Activated naive CD8-positive, alpha-beta T cell treated with anti-CD3 and anti-CD28 coated beads, Interleukin-2, amount 50 U/mL, for 16 hours (primary cell): ENCODE data around the gene COG4.
A peak's percentile ranks its signal among the peaks of the same experiment; 100 is the strongest.
"Not testable (repeated sequence)": the region's sequence is repeated elsewhere in the genome, so short reads cannot be mapped to it uniquely, and the experiment has no call there.

Experiments used
- DNase-seq: peaks from one replicate; pipeline ENCODE4 v3.0.0-alpha.2; 2020; ENCODE audit warnings: low read depth, low spot score

The COG4 gene

DNA sequence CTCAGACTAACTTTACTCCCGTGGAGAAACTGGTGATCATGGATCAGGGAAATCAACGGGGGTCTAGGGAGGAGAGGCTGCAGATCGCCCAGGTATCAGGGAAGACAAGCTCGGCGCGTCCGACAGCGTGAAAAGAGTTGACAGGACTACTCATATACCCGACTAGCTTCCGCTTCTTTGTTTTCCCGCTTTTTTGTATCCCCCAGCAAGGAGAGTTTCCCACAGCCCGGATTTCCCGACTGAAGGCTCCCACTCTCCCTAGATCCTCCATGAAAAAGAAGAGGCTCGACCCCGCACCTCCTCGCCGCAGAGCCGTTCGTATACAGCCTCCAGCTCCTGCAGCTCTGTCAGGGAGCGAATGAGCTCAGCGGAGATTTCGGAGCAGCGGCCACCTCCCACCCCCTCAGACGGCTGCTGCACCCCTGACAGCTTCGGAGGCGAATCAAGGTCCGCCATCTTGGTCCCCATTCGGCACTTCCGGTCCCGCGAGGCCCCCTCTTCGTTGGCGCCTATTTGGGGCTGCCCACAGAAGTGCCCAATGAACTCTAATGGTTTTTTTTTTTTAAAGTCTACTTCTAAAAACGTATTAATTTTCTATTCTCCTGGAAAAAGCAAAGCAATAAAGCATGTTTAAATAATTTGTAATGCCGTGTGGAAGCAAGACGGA is at the start of gene COG4:
Gene COG4, minus strand, starts transcription at position 479 of the 667 bp plus-strand sequence. Its CDS starts 11 bp downstream, at position 468.
- DNase-seq, result peak; percentile 84

DNA sequence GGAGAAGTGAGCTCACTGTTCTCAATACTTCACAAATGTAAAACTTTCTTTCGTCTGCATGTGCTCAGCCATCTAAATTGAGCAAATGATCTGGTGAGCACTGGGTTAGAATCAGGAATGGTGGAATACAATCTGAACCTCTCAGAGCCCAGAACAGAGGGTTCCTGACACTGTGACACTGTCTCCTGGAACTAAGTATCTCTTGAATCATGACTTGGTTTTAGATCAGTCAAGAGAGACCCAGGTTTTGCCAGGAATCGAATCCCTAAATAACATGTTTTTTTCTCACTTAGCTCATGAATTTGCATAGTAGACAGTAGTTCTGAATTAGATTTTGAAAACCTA is 49.5 kb upstream of the COG4 start:
- DNase-seq, result no peak

GRCh38 chr16:70572050-70572925 is 48.9 kb upstream of the COG4 start:
- no peak for DNase-seq

DNA sequence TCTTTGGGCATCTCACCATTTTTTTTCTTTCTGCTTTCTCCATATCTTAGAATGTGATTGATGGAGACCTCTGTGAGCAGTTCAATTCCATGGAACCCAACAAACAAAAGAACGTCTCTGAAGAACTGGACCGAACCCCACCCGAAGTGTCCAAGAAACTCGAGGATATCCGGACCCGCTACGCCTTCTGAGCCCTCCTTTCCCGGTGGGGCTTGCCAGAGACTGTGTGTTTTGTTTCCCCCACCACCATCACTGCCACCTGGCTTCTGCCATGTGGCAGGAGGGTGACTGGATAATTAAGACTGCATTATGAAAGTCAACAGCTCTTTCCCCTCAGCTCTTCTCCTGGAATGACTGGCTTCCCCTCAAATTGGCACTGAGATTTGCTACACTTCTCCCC is 48.3 kb upstream of the COG4 start:
- no peak for DNase-seq

GRCh38 chr16:70570967-70571570 is 47.7 kb upstream of the COG4 start:
- DNase-seq, result no peak

DNA sequence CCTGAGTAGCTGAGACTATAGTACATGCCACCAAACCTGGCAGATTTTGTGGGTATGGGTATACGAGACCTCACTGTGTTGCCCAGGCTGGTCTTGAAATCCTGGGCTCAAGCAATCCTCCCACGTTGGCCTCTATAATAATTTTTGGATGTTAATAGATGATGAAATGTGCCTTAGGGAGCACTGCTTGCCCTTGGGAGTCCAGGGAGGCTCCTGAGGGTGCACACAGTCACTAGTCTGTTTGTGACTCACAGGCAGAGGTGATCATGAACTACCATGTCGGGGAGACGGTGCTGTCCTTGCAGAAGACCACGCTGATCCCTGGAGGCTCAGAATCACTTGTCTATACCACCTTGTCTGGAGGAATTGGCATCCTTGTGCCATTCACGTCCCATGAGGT is 46.4 kb upstream of the COG4 start:
- DNase-seq, result no peak

GRCh38 chr16:70568601-70569237 is 45.4 kb upstream of the COG4 start:
- no peak for DNase-seq

- no peak for DNase-seq
These were observed 41.7 kb upstream of the COG4 start for GRCh38 chr16:70565053-70565452.

- DNase-seq, result no peak
These were observed 40.3 kb upstream of the COG4 start for GRCh38 chr16:70563636-70564035.

DNA sequence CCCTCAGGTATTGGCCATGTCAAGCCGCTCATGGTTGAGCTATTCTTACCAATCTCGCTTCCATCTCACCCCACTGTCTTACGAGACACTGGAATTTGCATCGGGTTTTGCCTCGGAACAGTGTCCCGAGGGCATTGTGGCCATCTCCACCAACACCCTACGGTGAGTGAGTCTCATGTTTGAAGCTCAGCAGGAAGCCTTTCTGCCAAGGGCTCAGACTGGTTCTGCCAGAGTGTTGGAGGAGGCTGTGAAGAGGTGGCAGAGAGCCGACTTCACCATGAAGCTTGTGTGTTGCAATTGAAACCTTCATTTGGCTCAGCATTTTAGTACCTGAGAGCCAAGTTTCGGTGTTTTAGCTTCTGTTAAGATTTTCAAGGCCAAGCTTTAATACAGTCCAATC is 38.3 kb upstream of the COG4 start:
- DNase-seq, result no peak

GRCh38 chr16:70556063-70556462 is 32.7 kb upstream of the COG4 start:
- DNase-seq, result no peak

DNA sequence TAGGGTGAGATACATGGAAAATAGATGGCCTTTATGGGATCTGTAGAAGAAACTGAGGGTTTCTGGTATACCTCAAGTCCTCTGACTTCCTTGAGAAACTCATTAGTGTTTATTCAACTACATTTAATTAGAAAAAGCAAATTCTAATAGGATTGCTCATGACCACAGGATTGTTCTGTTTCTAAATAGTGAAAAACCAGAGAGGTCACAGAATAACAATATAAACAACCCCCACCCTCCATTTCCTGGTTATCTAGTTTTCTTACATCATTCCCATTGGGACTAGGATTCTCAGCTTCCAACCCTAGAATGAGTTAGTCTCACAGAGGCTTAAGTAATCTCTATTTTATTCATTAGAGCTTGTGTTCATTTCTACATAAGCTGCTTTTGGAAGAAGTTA is 30.3 kb upstream of the COG4 start:
- DNase-seq, result no peak

GRCh38 chr16:70552675-70553074 is 29.3 kb upstream of the COG4 start:
- no peak for DNase-seq

DNA sequence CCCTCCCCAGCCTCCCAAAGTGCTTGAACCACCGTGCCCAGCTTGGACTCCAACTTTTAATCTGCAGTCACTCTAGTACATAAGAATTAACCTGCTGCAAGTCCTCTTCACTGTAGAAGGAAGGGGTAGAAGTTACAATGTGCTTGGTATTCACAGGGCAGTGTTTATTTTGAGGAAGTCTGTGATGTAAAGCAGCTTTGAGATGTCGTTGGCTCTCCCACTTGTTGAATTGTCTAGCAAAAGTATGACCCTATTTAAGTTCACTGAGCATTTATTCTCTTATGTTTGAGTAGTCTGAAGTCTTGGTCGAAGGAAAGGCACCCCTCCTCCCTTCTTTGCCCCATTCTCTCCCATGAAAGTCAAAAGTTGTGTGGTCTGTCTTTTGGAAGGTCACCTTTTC is 28.4 kb upstream of the COG4 start:
- no peak for DNase-seq

DNA sequence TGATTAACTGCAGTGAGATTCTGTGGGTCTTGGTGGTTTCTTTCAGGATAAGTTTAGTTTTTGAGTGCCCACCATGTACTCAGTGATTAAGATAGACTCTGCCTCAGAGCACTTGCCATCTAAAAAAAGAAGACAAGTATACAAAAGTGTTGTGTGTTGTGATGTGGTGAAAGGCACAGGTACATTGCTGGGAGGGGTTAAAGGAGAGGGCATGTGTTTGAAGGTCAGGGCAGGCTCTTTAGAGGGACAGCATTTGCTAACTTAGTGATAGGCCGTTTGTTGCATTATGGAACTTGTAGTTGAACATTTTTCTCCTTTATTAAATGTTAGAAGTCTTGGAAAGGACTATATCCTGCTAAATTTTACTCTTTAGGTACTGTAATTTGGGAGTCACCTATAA is 26.7 kb upstream of the COG4 start:
- no peak for DNase-seq

DNA sequence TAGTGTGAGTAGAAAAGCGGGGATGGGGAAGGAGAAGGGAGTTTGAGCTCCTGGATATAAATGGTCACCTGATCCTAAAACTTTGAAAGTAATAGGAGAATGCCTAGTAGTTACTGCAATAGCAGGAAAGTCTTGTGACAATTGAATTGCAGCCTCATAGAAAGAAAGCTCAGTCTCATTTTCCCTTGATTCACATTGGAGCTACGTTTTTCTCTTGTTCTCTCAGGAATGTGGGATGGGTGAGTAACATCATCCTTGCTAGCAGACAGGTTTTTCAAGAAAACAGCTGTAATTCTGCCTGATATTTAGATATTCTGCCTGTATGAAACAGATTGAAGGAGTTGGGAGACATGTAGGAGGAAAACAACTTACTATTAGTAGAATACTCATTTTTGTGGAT is 25.6 kb upstream of the COG4 start:
- DNase-seq, result no peak

DNA sequence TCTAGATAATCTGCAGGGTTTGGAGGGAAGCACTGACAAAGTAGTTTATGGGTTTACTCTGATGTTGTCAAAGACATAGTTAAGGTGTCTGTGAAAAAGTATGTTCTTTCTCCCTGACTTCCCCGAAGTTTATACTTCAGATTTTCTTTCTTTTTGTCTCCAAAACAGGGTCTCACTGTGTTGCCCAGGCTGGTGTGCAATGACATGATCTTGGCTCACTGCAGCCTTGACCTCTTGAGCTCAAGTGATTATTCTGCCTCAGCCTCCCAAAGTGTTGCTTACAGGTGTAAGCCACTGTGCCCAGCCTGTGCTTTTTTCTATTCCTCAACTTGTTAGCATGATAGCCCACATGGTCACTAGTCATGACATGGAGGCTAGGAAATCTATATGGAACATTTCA is 21.2 kb upstream of the COG4 start:
- DNase-seq, result no peak

DNA sequence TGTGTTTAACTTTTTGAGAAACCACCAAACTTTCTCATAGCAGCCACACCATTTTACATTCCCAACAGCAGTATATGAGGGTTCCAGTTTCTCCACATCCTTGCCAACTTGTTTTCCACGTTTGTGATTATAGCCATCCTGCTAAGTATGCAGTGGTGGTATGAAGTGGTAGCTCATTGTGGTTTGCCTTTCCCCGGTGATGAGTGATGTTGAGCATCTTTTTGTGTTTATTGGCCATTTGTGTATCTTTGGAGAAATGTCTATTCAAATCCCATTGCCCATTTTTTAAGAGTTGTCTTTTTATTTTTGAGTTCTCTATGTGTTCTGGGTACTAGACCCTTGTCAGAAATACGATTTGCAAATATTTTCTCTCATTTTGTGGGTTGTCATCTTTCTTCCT is 17.6 kb upstream of the COG4 start:
- no peak for DNase-seq

DNA sequence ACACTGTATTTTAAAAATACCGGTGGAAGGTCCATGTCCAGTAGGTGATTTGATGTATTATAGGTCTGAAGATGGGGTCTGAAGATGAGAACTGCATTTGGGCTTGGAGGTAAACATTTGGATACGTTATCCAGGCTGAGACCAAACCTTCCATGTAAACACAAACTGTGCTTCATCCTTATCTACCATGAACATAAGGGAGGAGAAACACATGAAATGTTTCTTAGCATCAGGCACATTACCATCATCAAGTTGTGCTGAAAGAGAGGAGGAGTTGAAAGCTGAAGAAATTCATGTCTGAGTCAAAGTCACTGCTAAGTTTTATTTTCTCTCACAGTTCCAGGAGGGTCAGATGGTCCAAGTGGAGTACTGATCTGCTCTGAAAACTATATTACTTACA is 11.6 kb upstream of the COG4 start:
- DNase-seq, result no peak

GRCh38 chr16:70529954-70530353 is 6.6 kb upstream of the COG4 start:
- DNase-seq, result not testable (repeated sequence)

- DNase-seq, result no peak
These were observed 5.9 kb upstream of the COG4 start for GRCh38 chr16:70529051-70529777.
